Cardiac muscle cell (in vitro differentiated cells and primary cell): ENCODE data around the gene RBL2. TPM values are rescaled to one million over a fixed set of nuclear protein-coding genes. Genes with fewer than 3 reads are reported as not detected.

Experiments
- DNase-seq, 2 donors: peaks; one replicate each; pipeline versions ENCODE4 v3.0.0 to v3.0.0-alpha.2; 2010 to 2017; ENCODE audit warnings: low read depth in 1 of 2, low spot score in 1 of 2
- H3K27ac ChIP-seq: fragments of 200-600 bp; sonication (generic); 2 replicates; pipeline ENCODE4 v1.5.1; 2016
- H3K27me3 ChIP-seq: fragments of 200-600 bp; sonication (generic); 2 replicates; pipeline ENCODE4 v1.6.0; 2016; ENCODE audit warnings: control low read depth
- H3K36me3 ChIP-seq: fragments of 200-600 bp; sonication (generic); 2 replicates; pipeline ENCODE4 v1.5.1; 2016; ENCODE audit warnings: control low read depth
- H3K4me1 ChIP-seq: fragments of 200-600 bp; sonication (generic); 2 replicates; pipeline ENCODE4 v1.8.1; 2017; ENCODE audit warnings: low read depth, mild to moderate bottlenecking, mixed run types
- H3K4me3 ChIP-seq: fragments of 200-600 bp; sonication (generic); 2 replicates; pipeline ENCODE4 v1.5.1; 2016; ENCODE audit warnings: mild to moderate bottlenecking
- H3K9me3 ChIP-seq: fragments of 200-600 bp; sonication (generic); 2 replicates; pipeline ENCODE4 v1.5.1; 2017; ENCODE audit warnings: low read depth, mild to moderate bottlenecking, control low read depth
- polyA plus RNA-seq: library from polyadenylated mRNA; unstranded; fragments of >200 nt; fragmentation: Nextera tagmentation; extraction: Ambion mirVana; gene quantifications from 2 replicates; pipeline ENCODE4 v1.2.1, GENCODE V29; 2016
- total RNA-seq: library from RNA; depleted of rRNA; stranded (reverse); fragments of >200 nt; gene quantifications from 2 replicates; pipeline ENCODE4 v1.2.3, GENCODE V29; 2016
- TF ChIP-seq, protein P1 (sequence below): IDR thresholded peaks from 2 replicates; pipeline ENCODE4 v1.5.1; 2012; ENCODE audit warnings: low read depth, mild to moderate bottlenecking, low read length

RBL2 gene
- total and polyA plus RNA-seq, 2 experiments from 2014 or later: 43.1 to 49.8 TPM

DNA sequence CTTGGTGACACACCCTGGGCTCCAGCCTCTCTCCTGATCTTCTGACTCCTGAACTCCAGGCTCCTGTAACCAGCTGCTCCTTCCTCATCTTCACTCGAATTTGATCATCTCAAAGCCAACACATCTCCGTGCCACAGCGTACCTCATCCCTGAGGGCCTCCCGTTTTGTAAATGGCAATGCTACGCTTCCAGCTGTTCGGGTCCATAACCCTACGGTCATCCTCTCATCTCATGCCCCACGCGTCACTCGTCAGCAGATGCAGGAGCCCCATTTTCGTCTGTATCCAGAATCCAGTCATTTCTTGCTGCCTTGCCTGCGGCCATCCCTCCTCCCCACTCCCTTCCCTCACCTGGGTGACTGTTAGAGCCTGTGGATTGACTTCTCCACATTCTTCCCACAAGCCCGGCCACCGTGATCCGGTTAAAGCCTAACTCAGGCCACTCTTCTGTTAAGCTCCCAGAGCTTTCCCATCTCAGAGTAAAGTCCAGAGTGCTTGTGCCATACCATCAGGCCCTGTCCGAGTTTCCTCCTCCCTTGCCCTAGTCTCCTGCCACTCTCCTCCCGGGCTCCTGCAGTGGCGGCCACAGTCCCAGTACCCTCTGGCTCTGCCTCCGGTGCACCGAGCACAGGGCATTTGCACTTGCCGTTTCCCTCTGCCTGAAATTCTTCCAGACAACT, 89.0 kb downstream of the RBL2 start:
- H3K4me3 ChIP-seq: no peak overlapping the region
- no peaks in the 10 kb centered on the region for H3K9me3 ChIP-seq
- no peak for DNase-seq
- TF ChIP-seq, protein P1, sequence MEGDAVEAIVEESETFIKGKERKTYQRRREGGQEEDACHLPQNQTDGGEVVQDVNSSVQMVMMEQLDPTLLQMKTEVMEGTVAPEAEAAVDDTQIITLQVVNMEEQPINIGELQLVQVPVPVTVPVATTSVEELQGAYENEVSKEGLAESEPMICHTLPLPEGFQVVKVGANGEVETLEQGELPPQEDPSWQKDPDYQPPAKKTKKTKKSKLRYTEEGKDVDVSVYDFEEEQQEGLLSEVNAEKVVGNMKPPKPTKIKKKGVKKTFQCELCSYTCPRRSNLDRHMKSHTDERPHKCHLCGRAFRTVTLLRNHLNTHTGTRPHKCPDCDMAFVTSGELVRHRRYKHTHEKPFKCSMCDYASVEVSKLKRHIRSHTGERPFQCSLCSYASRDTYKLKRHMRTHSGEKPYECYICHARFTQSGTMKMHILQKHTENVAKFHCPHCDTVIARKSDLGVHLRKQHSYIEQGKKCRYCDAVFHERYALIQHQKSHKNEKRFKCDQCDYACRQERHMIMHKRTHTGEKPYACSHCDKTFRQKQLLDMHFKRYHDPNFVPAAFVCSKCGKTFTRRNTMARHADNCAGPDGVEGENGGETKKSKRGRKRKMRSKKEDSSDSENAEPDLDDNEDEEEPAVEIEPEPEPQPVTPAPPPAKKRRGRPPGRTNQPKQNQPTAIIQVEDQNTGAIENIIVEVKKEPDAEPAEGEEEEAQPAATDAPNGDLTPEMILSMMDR: no peak
- H3K27me3 ChIP-seq: no peaks in the 10 kb centered on the region
- no peak overlapping the region for H3K27ac ChIP-seq
- no peaks in the 10 kb centered on the region for H3K36me3 ChIP-seq
- H3K4me1 ChIP-seq: no peaks in the 10 kb centered on the region

DNA sequence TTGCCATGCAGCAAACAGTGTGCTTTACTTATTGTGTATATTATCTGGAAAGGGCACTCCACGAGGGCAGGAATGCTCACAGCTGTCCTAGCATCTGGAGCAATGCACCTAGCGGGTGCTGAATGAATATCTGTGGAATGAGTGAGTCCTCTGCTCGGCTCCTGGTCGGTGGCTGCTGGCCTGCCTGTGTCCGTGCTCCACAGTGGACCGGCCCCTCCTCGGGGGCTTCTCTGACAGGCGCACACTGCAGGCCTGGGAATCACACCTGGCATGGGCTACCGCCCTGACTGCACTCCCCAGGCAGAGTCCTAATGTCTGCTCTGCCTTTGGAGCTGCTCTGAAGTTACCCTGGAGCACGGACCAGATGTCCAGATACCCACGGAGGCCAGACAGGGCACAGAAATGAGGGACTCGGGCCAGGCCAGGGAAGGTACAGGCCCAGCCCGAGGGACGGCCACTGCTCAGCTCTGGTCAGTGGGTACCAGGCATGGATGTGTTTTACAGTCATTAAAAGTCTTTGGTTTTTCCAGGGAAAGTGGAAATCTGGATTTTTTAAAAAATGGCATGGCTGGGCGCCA, 89.8 kb downstream of the RBL2 start:
- Histone ChIP-seq H3K4me1 (no peaks in the 10 kb centered on the region), H3K4me3 (no peak overlapping the region), H3K27ac (no peak overlapping the region), H3K9me3 (no peaks in the 10 kb centered on the region), H3K27me3 (no peaks in the 10 kb centered on the region), H3K36me3 (no peaks in the 10 kb centered on the region)
- TF ChIP-seq, protein P1: no peak
- no peak for DNase-seq

GRCh38 chr16:53528797-53529196, 94.5 kb downstream of the RBL2 start:
- no peaks in the 10 kb centered on the region for H3K36me3 ChIP-seq

GRCh38 chr16:53529513-53529912, 95.2 kb downstream of the RBL2 start:
- H3K4me1 ChIP-seq: no peaks in the 10 kb centered on the region
- no peaks in the 10 kb centered on the region for H3K9me3 ChIP-seq
- no peak overlapping the region for H3K27ac ChIP-seq
- no peak for DNase-seq
- no peaks in the 10 kb centered on the region for H3K36me3 ChIP-seq
- H3K4me3 ChIP-seq: no peak overlapping the region
- no peaks in the 10 kb centered on the region for H3K27me3 ChIP-seq
- TF ChIP-seq, protein P1: no peak

More at GRCh38 chr16:53528797-53529196, 94.5 kb downstream of the RBL2 start:
- Histone ChIP-seq H3K27me3 (no peaks in the 10 kb centered on the region), H3K9me3 (no peaks in the 10 kb centered on the region), H3K4me1 (no peaks in the 10 kb centered on the region), H3K4me3 (no peak overlapping the region), H3K27ac (no peak overlapping the region)
- no peak for DNase-seq
- TF ChIP-seq, protein P1: no peak

DNA sequence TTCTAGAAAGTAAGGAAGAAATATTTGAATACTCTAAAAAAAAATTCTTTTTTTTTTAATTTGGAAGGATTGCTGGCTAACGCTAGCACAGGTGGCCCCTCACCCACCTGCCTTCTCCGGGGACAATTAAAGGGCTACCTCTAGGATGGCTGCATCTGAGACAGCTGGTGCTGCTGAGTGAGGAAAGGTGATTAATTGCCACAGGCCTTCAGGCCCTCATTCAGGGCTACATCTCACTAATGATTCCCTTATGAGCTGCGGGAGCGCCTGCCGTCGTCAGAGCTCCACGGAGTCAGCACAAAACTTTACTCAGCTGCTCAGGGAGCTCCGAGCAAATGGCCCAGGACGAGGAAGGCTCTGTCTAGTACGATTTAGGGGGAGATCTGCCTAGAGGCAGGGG, 95.8 kb downstream of the RBL2 start:
- Histone ChIP-seq H3K36me3 (no peaks in the 10 kb centered on the region), H3K4me1 (no peaks in the 10 kb centered on the region), H3K4me3 (no peak overlapping the region), H3K9me3 (no peaks in the 10 kb centered on the region), H3K27me3 (no peaks in the 10 kb centered on the region), H3K27ac (no peak overlapping the region)
- TF ChIP-seq, protein P1: no peak
- no peak for DNase-seq
